HG03097 (cell line): ENCODE results near the gene PWWP2B.

Experiments
- ATAC-seq: cut with Tn5 transposase; IDR thresholded peaks from one replicate; pipeline ENCODE4 v1.9.1; 2021; ENCODE audit not compliant: unreplicated experiment, low FRiP score

PWWP2B gene

GRCh38 chr10:132404911-132405462, 8.0 kb downstream of the PWWP2B start:
- ATAC-seq: no peak

DNA sequence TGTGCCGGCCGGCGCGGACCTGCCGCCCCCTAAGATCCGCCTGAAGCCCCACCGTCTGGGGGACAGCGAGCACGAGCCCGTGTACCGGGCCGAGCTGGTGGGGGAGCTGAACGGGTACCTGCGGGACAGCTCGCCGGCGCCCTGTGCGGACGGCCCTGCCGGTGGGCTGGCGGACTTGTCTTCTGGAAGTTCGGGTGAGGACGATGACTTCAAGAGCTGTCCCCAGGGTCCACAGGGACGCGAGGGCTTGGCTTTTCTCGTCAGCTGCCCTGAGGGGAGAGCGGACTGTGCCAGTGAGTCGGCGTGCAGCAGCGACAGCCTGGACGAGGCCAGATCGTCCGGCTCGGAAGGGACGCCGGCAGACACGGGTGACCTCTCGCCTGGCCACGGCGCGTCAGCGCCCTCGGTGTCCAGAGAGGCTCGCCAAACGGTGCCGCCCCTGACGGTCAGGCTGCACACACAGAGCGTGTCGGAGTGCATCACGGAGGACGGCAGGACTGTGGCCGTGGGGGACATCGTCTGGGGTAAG, 8.5 kb downstream of the PWWP2B start:
- ATAC-seq: no peak

GRCh38 chr10:132406181-132406580, 9.2 kb downstream of the PWWP2B start:
- no peak for ATAC-seq

DNA sequence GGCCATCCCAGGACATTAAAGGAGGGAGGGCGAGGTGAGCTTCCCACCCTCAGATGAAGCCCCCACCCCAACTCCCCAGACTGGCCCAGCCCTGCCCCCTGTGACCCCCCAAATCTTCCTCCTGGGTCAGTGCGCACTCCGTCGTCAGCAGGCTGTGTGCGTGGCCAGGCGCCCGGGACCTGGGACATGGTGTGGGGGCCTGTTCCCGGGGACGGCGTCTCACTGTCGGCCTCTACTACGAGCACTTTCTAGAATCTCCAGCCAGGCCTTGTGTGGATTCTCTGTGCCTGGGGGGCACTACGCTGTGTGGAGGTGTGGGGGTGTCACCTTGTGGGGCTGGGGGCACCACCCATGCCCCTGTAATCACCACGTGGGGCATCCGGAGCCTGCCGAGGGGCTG, 9.8 kb downstream of the PWWP2B start:
- no peak for ATAC-seq

- ATAC-seq: no peak
Observed at GRCh38 chr10:132407243-132407746, 10.3 kb downstream of the PWWP2B start.

DNA sequence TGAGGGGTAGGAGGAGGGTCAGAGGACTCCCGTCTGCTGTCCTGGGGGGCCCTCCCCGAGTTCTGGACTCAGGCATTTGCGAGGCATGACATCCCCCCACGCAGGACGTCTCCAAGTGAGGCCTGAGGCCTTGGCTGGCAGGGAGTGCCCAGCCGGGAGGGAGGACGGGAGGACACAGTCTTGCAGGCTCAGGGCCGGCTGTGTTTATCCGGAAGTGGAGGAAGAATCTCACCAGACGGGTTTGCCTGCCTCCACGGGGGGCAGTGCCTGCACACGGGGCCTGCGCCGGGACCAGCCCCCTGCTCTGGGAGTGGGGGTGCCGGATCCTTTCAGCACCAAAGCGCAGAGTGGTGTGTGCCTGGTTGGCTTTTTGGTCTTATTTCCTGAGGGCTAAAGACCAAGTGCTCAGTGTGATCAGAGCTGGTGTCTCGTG, 10.9 kb downstream of the PWWP2B start:
- ATAC-seq: no peak

DNA sequence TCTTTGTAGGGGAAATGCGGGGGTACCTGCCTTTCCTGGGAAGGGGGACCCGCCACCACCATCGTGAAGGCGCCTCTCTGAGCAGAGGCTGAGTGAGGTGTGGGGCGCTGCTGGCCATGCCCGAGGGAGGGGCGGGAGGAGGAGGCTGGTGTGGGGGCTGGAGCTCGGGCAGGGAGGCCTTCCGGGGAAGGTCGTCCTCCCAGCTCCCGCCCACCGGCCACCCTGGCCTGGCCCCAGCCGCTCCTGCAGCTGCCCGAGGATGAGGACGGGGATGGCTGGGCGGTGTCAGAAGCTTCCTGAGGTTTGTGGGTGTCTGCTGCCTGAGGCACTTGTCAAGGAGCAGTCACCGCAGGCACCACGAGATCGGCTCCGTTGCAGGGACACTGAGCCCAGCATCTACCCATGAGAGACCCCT, 11.4 kb downstream of the PWWP2B start:
- ATAC-seq: no peak

DNA sequence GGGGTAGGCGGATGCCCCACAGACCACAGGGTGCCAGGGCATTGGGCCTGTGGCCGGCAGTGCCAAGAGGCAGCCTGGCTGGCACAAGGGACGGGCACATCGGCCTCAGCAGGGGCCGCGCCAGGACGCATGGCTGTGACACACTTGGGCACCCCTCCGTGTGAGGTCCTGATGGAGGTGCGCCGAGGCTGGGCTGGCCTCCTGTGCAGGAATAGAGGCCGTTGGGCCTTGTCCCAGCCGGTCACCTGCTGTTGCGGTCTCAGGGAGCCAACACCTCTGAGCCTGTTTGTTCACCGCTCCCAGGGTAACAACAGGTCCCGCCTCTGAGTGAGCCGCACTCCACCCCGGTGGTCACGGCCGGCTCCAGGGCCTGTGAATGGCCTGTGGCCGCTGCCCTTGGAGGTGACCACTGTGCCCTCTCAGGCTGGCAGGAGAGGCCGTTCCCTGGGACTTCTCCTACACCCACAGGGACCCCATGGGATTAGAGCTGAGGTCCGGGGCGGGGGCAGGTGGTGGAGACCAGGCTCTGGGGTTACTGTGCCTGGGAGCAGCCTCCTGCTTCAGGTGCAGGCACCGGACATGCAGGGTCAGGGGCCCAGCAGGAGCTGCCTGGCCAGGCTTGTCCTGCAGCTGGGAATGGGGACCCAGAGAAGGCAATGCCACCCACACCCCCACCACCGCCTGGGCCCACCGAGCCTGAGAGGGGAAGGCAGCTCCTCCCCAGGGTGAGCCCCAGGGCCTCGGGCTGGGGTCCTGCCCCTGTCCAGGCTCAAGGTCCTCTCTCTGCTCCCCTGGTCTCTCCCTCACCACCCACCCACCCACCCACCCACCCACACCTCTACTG, 12.0 kb downstream of the PWWP2B start:
- no peak for ATAC-seq

GRCh38 chr10:132409667-132410028, 12.6 kb downstream of the PWWP2B start:
- ATAC-seq: no peak

DNA sequence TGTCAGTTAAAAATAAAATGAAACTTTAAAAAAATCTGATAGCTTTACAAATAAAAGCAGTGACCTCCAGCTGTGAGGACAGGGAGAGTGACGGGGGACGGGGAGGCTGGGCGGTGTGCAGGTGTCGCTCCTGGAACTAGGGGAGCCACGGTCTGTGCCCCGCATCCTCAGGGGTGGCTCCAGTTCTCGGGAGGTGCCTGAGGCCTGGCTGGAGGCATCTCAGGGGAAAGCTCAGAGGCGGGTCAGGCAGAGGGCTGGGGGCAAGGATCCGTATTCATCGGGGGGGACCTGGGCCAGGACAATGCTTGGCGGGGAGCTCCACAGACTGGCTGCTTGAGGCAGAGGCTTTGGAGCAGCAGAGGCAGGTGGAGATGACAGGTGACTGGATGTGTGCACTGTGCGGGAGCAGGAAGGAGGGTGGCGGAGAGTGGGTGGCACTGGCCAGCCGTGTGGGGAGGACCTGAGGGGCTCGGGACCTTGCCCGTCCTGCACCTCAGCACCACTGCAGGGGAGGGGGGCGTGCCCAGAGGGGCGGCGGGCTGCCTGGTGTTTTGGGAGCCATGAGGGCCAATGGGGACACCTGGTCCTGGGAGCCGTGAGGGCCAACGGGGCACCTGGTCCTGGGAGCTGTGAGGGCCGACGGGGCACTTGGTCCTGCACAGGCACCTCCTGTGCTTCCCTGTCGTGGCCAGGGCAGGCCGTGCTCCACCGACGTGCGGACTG, 13.2 kb downstream of the PWWP2B start:
- ATAC-seq: no peak

- ATAC-seq: no peak
Observed at GRCh38 chr10:132410779-132411532, 14.0 kb downstream of the PWWP2B start.

- ATAC-seq: no peak
Observed at GRCh38 chr10:132411561-132412253, 14.7 kb downstream of the PWWP2B start.

DNA sequence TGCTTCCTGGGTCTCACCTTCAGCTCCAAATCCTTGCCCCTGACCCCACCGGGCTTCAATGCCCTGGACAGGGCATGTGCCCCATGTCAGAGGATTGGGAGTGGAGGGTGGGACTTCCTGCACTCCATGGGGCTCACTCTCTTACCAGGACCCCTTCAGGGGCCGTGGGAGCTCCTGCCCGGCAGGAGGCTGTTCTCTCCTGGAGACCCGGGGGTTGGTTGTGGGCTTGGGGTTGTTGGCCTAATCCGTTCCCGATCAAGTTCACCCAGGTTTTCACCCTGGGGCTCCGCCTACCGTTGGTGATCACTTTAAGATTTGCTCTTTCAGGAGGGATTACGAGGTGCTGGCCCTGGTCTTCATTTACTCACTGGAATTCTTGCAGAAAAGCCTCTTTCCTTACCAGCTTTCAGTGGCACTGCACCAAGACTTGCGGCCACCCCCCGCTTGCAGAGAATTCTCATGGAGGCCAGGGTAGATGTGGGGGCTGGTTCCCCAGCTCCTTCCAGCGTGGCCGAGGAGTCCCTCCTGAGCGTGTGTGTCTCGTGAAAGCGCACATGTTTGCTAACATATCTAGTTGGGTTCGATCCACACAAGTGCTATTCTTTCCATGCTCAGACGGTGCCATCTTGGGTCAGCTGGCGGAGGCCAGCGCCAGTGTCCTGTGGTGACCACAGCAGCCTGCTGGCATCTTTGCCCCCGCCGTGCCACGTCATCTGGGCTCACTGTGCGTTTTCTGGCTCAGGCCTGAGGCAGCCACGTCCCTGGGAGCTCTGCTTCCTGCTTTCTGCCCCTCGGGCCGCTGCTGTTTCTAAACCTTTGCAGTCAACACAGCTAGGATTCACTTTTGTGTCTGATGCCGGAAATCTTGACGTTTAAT, 15.6 kb downstream of the PWWP2B start:
- no peak for ATAC-seq

DNA sequence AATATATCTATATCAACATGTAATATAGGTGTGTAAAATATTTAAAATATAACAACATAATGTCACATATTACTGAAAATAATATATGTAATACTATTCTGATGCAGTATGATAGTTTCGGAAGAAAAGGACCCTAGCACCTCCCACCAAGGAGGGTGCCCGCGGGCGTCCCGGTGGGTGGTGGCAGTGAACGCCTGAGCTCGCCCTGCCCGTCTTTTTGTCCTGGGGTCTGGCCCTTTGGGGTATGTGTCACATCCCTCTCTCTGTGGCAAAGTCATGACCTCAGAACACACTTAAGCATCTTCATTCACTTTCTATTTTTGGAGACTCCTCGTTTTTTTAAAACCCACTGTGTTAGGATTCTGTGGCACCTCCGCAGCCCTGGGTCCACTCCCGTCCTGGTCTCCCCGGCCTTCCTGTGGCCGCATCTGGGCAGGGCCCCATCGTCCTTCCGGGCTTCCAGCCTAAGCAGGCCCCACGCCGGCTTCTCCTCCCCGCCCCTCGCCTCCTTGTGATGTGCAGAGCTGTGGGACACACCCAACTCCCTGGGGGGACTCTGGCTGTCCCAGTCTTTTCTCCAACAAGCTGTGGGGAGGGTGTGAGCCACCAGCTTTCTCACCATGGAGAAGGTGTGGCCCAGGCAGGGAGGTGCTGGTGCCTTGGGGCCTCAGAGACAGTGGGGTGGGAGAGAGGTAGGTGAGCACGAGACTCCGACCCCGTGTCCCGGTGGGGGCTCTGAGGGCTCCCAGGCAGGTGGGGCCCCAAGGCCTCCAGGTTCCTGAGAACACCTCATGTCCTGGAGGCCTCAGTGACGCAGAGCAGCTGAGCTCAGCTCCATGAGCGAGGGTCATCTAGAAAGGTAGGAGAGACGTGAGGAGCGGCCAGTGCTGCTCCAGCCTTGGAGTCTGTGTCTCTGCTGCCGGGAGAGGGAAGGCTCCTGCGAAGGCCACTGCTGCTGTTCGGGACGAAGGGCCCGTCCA, 16.5 kb downstream of the PWWP2B start:
- no peak for ATAC-seq

DNA sequence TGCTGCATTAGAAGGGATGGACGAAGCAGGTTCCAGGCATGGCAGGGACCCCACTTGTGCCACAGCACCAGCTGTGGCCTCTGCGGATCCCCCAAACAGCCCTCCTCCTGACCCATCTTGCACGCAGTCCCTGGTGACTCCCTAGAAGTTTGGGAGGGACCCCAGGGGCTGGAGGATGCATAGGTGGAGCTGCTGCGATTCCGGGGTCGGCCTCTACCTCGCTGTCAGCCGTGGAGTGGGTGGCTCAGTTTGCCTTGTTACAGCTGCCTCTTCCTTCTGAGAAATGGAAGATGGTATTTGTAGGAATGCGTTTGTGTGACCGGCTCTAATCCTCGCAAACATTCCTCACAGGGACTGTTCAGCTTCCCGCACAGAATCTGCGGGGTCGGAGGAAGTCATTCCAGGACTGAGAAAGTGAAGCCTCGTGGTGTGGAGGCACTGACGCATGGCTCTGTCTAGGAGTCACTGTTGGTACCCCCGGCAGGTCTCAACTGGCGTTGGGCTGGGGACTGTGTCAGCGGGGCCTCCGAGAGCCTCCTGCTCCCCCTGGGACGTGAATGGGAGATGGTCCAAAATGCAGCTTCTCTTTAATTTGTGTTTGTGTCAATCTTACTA, 17.5 kb downstream of the PWWP2B start:
- ATAC-seq: no peak

- ATAC-seq: no peak
Observed at GRCh38 chr10:132415255-132415654, 18.3 kb downstream of the PWWP2B start.

GRCh38 chr10:132415956-132416355, 19.0 kb downstream of the PWWP2B start:
- ATAC-seq: no peak
